HG02884 (cell line): ENCODE measurements around the gene TRPV6.

ENCODE experiments used
- ATAC-seq: cut with Tn5 transposase; IDR thresholded peaks from one replicate; pipeline ENCODE4 v1.9.1; 2021; ENCODE audit warnings: mild to moderate bottlenecking, moderate library complexity; ENCODE audit not compliant: unreplicated experiment

TRPV6 gene

GRCh38 chr7:142908921-142909890, 23.7 kb upstream of the TRPV6 start:
- no peak for ATAC-seq

GRCh38 chr7:142908290-142908689, 22.7 kb upstream of the TRPV6 start:
- no peak for ATAC-seq

DNA sequence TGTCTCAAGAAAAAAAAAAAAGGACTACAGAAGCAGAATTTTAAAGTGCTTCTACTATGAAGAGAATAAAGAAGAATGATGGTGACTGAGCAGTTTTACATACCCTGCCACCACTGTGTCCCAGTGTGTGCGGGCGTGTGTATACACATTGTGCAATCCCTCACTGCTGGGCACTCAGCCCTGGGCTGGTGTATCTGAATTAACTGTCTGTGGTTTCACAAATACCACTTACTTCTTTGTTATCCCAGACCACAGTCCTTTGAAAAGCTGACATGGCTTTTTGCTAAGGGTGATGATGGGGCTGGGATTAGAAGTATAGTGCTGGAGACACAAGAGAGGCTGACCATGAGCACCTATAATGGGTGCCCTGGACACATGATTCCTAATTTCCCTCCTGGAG, 21.1 kb upstream of the TRPV6 start:
- no peak for ATAC-seq

DNA sequence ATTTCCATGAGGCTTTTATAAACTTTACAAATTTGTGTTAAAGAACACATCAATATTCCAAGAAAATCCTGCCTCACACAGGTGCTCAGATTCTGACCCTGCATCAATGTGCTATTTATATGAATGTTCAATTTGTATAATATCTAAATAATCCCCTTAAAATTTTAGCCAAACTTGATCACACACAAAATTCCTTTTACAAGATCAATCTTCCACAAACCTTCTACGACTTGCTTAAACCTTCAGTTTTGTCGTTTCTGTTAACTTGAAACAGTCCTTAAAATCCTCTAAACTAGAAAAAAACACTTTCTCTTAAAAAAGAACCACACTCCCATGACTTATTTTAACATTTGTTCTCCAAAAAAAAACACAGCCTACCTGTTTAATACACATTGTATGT, 20.2 kb upstream of the TRPV6 start:
- no peak for ATAC-seq

DNA sequence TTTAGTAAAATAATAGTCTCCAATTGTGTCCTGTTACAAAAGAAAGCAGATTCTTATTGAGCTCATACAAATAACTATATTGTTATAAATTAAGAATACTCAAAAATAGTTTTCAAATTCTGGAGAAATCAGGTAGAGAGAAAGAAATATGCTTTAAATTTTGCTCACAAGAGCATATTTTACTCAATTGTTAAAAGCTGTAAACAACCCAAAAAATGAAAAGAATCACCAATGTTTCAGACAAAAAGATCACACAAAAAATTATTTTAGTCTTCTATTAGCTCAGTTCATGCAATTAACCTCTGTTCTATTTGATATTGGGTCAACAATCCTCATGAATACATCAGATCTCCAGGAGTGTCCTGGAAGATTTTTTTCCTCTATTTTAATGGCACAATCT, 18.6 kb upstream of the TRPV6 start:
- no peak for ATAC-seq

- ATAC-seq, result no peak
Observed at GRCh38 chr7:142901426-142902259, 16.1 kb upstream of the TRPV6 start.

DNA sequence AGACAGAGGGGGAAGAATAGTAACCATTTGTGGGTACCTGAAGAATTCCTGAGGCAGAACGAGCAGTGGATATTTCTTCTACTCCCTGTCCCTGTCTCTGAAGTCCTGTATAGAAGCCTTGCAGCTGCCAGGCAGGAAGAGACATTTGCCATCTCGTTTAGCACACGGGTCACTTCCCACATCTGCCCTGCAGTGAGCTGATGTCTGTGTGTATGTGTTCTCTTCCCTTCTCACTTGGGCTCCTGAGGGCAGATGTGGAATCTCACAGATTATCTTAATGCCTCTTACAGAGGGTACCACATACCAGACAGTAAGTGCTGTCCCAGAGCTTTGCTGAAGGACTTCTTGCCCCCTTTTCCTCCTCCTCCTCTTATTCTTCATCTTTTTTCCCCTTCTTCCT, 14.1 kb upstream of the TRPV6 start:
- no peak for ATAC-seq

- no peak for ATAC-seq
Observed at GRCh38 chr7:142898377-142899170, 13.0 kb upstream of the TRPV6 start.

DNA sequence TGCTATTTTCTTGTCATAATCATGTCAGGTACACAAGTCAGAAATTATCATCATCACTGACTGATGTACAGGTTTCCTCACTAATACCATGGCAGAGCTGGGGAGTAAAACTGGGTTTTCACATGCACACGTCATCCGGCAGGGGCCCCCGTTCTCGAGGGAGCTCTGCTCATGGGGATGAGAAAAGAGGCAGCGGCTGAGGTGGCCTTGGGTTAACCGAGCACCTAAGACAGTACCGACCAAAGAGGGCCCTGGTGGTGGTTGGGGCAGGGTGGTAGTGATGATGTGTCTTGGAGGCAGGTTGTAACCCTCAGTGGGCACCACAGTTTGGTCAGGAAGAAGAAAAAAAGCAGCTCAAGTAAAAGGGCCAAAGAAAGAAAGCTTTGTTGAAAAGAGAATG, 12.1 kb upstream of the TRPV6 start:
- no peak for ATAC-seq

DNA sequence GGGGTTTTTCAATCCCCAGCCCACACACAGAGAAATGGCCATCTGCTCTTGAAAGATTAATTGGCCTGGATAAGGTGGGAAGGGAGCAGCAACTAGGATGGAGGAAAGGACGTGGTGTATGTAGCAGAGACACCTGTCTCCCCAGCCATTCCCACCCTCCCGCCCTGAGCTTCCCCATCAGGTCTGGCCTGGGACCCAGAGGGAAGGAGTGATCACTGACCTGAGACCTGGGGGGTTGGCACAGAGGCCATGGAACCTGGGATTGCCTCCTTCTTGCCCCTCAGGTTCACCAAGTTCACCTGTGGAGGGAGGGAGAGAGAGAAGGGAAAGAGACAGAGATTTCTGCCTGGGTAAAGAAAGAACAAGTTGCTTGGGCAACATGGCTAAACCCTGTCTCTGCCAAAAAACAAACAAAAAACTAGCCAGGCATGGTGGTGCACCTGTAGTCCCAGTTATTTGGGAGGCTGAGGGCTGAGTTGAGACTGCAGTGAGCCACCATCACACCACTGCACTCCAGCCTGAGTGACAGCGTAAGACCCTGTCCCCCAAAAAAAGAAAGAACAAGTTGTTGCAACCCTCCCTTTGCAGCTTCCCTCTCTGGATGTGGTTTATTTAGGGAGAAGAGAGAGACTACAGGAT, 11.3 kb upstream of the TRPV6 start:
- ATAC-seq, result no peak

DNA sequence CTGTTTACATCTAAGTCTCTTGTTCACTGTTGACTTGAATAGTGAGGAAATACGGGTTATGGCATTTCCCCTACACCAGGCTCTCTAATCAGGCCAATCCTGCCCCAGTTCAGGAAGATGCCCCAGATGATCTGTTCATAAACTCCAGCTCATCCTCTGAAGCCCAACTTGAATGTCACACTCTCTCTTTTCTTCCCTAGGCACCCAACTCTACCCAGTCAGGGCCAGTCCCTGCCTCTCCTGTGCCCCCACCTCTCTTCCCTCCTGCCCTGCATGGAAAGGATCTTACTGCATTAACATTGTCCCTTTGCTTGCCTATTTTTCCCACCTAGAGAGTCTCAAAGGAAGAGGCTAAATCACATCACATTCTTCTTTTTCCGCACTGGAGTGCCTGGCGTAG, 10.6 kb upstream of the TRPV6 start:
- ATAC-seq, result no peak

- no peak for ATAC-seq
Observed at GRCh38 chr7:142894985-142895593, 9.5 kb upstream of the TRPV6 start.

GRCh38 chr7:142894112-142894984, 8.8 kb upstream of the TRPV6 start:
- ATAC-seq, result no peak

- no peak for ATAC-seq
Observed at GRCh38 chr7:142892951-142893350, 7.4 kb upstream of the TRPV6 start.

- no peak for ATAC-seq
Observed at GRCh38 chr7:142891490-142892082, 6.0 kb upstream of the TRPV6 start.

DNA sequence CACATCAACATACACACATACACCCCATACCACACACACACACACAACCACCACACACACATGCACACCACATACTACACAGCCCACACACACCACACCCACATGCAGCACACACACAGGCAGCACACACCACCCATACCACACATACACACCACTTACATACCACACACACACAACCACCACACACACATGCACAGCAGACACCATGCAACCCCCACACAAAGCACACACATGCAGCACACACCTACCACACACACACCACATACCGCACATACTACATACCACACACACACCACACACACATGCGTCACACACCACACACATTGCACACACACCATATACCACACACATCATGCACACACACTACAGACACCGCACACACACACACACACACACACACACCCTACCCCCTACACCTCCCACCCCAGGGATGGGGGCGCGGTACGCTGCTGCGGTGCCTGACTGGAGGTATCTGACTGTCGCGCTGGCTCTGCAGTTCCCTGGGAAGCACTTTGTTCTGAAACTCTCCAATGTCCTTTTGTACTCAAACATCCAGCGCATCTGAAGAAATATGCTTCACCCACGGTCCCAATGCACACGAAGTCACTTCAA, 5.4 kb upstream of the TRPV6 start:
- no peak for ATAC-seq

- ATAC-seq, result no peak
Observed at GRCh38 chr7:142889816-142890215, 4.3 kb upstream of the TRPV6 start.

GRCh38 chr7:142887282-142888015, 1.9 kb upstream of the TRPV6 start:
- no peak for ATAC-seq
